Measurements from ENCODE around the gene CENPO. TPM values are rescaled to one million over a fixed set of nuclear protein-coding genes. Genes with fewer than 3 reads are reported as not detected.

Gene CENPO
- total RNA-seq, 1 experiment from 2014 or later, result 27.9 TPM

GRCh38 chr2:24860631-24861030 lies 67.4 kb downstream of the CENPO start:
- ChIA-PET POLR2A (interaction anchor here (0.7 kb wide), 1 partner anchor 58 kb away, joined by 5 read pairs; no protein-coding TSS in a partner anchor), RAD21 (ENCODE audit: low non-redundant PET in 1 of 2, low total read pairs in 2 of 2, uncharacterized antibody in 2 of 2, unreplicated experiment in 2 of 2) (no interaction called here), CTCF (no interaction called here)
- Histone ChIP-seq H3K9me3 (ENCODE audit: control insufficient read depth in 1 of 2, insufficient read depth in 1 of 2, low read depth in 1 of 2, low read length in 2 of 2) (no peaks in the 10 kb centered on the region), H3K4me3 (replicated peaks in 1 of 2; ENCODE audit: low read depth in 1 of 2, low read length in 2 of 2) (no peak overlapping the region), H3K9me2 (ENCODE audit: insufficient read depth) (no peaks in the 10 kb centered on the region), H3K4me1 (ENCODE audit: control insufficient read depth in 1 of 2, insufficient read depth in 2 of 2, low read length in 2 of 2) (no peaks in the 10 kb centered on the region), H2AFZ (ENCODE audit: low read depth, low read length, poor library complexity, severe bottlenecking) (no peak overlapping the region), H3K36me3 (ENCODE audit: control insufficient read depth in 1 of 2, insufficient read depth in 2 of 2, low read length in 2 of 2) (0 out of 4 replicates have a peak, but pooled peaks cover 0 to 5% of the 10 kb centered on the region in 2 experiments), H3K9ac (ENCODE audit: low read length) (no peak overlapping the region), H3K27me3 (ENCODE audit: insufficient read depth, low read length) (no peaks in the 10 kb centered on the region), H3K27ac (ENCODE audit: low read depth, low read length) (no peak overlapping the region), H3K79me2 (ENCODE audit: insufficient read depth, low read length) (peaks cover 4% of the 10 kb centered on the region), H4K20me1 (ENCODE audit: insufficient read depth) (no peaks in the 10 kb centered on the region), H3K4me2 (ENCODE audit: low read length) (no peak overlapping the region)
- no TSS peak for BruUV-seq (replicated peaks)
- DNase-seq (ENCODE audit: low read depth, low spot score) (no peak), ATAC-seq (no peak)
- TF ChIP-seq POLR2AphosphoS5 (IDR thresholded peaks at IDR 0.05; ENCODE audit: low read depth, low read length) (no peak), TCF7L2 (IDR thresholded peaks at IDR 0.05; ENCODE audit: borderline replicate concordance, extremely low read depth, insufficient read depth, insufficient read length) (no peak), SIN3A (IDR thresholded peaks at IDR 0.05; ENCODE audit: low read depth) (no peak), FOSL1 (IDR thresholded peaks at IDR 0.05; ENCODE audit: low read depth) (no peak), CTCF (IDR thresholded peaks at IDR 0.05 in 2 of 3, conservative IDR thresholded peaks at IDR 0.05 in 1 of 3; ENCODE audit: borderline replicate concordance in 1 of 3, insufficient read depth in 1 of 3, low read depth in 2 of 3, low read length in 2 of 3) (no peak), ELF1 (IDR thresholded peaks at IDR 0.05; ENCODE audit: borderline replicate concordance, low read depth) (no peak)
- intact Hi-C loops (cut with micrococcal nuclease), result no loop called here

- no TSS peak for BruUV-seq (replicated peaks)
- TF ChIP-seq ZBTB33 (IDR thresholded peaks at IDR 0.05; ENCODE audit: extremely low read depth, insufficient replicate concordance, low read length), result no peak
- no peak for TF ChIP-seq EZH2phosphoT487 (IDR thresholded peaks at IDR 0.05; ENCODE audit: borderline replicate concordance)
- TF ChIP-seq SRF (IDR thresholded peaks at IDR 0.05; ENCODE audit: low read depth), result no peak
- TF ChIP-seq TCF7L2 (IDR thresholded peaks at IDR 0.05; ENCODE audit: borderline replicate concordance, extremely low read depth, insufficient read depth, insufficient read length), result no peak
- TF ChIP-seq ZNF274 (IDR thresholded peaks at IDR 0.05; ENCODE audit: low read depth, low read length), result no peak
- TF ChIP-seq EGR1 (IDR thresholded peaks at IDR 0.05; ENCODE audit: low read depth), result no peak
- TF ChIP-seq CTCF (IDR thresholded peaks at IDR 0.05 in 2 of 3, conservative IDR thresholded peaks at IDR 0.05 in 1 of 3; ENCODE audit: borderline replicate concordance in 1 of 3, insufficient read depth in 1 of 3, low read depth in 2 of 3, low read length in 2 of 3), result no peak
- TF ChIP-seq CEBPB (IDR thresholded peaks at IDR 0.05; ENCODE audit: low read depth), result no peak
- TF ChIP-seq ATF3 (IDR thresholded peaks at IDR 0.05), result no peak
- no peak for TF ChIP-seq POLR2A (IDR thresholded peaks at IDR 0.05; ENCODE audit: borderline replicate concordance, extremely low read depth, insufficient read depth, insufficient read length)
These were observed 68.3 kb downstream of the CENPO start for GRCh38 chr2:24861500-24861899.

More at GRCh38 chr2:24861500-24861899, 68.3 kb downstream of the CENPO start:
- no peak for ATAC-seq
- ChIA-PET RAD21 (ENCODE audit: low non-redundant PET in 1 of 2, low total read pairs in 2 of 2, uncharacterized antibody in 2 of 2, unreplicated experiment in 2 of 2) (no interaction called here), POLR2A (no interaction called here), CTCF (no interaction called here)
- H2AFZ ChIP-seq (ENCODE audit: low read depth, low read length, poor library complexity, severe bottlenecking), result no peak overlapping the region
- no peak overlapping the region for H3K4me2 ChIP-seq (ENCODE audit: low read length)
- H4K20me1 ChIP-seq (ENCODE audit: insufficient read depth), result no peaks in the 10 kb centered on the region
- DNase-seq (ENCODE audit: low read depth, low spot score), result no peak
- H3K9me3 ChIP-seq (ENCODE audit: control insufficient read depth in 1 of 2, insufficient read depth in 1 of 2, low read depth in 1 of 2, low read length in 2 of 2), result no peaks in the 10 kb centered on the region
- 0 out of 4 replicates have a peak, but pooled peaks cover 0 to 8% of the 10 kb centered on the region in 2 experiments for H3K36me3 ChIP-seq (ENCODE audit: control insufficient read depth in 1 of 2, insufficient read depth in 2 of 2, low read length in 2 of 2)
- no peaks in the 10 kb centered on the region for H3K9me2 ChIP-seq (ENCODE audit: insufficient read depth)
- no peaks in the 10 kb centered on the region for H3K4me1 ChIP-seq (ENCODE audit: control insufficient read depth in 1 of 2, insufficient read depth in 2 of 2, low read length in 2 of 2)
- peaks cover 4% of the 10 kb centered on the region for H3K79me2 ChIP-seq (ENCODE audit: insufficient read depth, low read length)
- intact Hi-C loops (cut with micrococcal nuclease), result no loop called here
- no peak overlapping the region for H3K4me3 ChIP-seq (replicated peaks in 1 of 2; ENCODE audit: low read depth in 1 of 2, low read length in 2 of 2)
- no peaks in the 10 kb centered on the region for H3K27me3 ChIP-seq (ENCODE audit: insufficient read depth, low read length)
- no peak overlapping the region for H3K9ac ChIP-seq (ENCODE audit: low read length)
- no peak overlapping the region for H3K27ac ChIP-seq (ENCODE audit: low read depth, low read length)
